Psoas muscle (tissue), 8 donors: ENCODE data around the gene MMP13. TPM values are rescaled to one million over a fixed set of nuclear protein-coding genes. Genes with fewer than 3 reads are reported as not detected.

ENCODE experiments used
- ATAC-seq, 4 donors: fragments of 200-7000 bp; cut with Tn5 transposase; one replicate each; pipeline ENCODE4 v1.9.1; 2020; ENCODE audit warnings: moderate library complexity in 3 of 4, mild to moderate bottlenecking in 2 of 4
- DNase-seq, 2 donors: peaks; one replicate each; pipeline ENCODE4 v3.0.0-alpha.2; 2020
- H3K27ac ChIP-seq: fragments of 200-600 bp; one replicate; pipeline ENCODE4 v1.8.0; 2022
- H3K27me3 ChIP-seq, 3 donors: fragments of 200-600 bp in 1 of 3; one replicate each; pipeline versions ENCODE4 v1.6.1 to v1.8.0; 2013 to 2022; ENCODE audit warnings: low read length in 2 of 3, mild to moderate bottlenecking in 2 of 3, moderate library complexity in 1 of 3; ENCODE audit not compliant: insufficient read depth in 3 of 3
- H3K36me3 ChIP-seq, 2 donors: fragments of 200-600 bp in 1 of 2; one replicate each; pipeline versions ENCODE4 v1.6.1 to v1.8.0; 2013 to 2022; ENCODE audit warnings: low read depth in 1 of 2, mild to moderate bottlenecking in 1 of 2, moderate library complexity in 1 of 2; ENCODE audit not compliant: insufficient read depth in 1 of 2
- H3K4me1 ChIP-seq: fragments of 200-600 bp; one replicate; pipeline ENCODE4 v1.8.0; 2022
- H3K4me3 ChIP-seq: fragments of 200-600 bp; one replicate; pipeline ENCODE4 v1.8.0; 2022; ENCODE audit warnings: mild to moderate bottlenecking
- H3K9me3 ChIP-seq: fragments of 200-600 bp; one replicate; pipeline ENCODE4 v1.8.0; 2022
- CTCF ChIP-seq: fragments of 200-600 bp; IDR thresholded peaks from one replicate; pipeline ENCODE4 v1.8.0; 2022; ENCODE audit warnings: antibody characterized with exemption
- WGBS, 3 donors: extraction: QIAGEN DNeasy Blood & Tissue Kit; methylation state at CpG; one replicate each; pipeline versions ENCODE4 v1.1.6 to v1.1.7; 2013; 5-methylcytosine and 5-hydroxymethylcytosine counted together
- intact Hi-C, 2 donors: fragments of 100-400 bp; cut with DNase I; formaldehyde crosslinking; loops; one replicate each; pipeline versions ENCODE4 v1.11.0 to v1.14.2; 2022
- polyA plus RNA-seq, 3 donors: library from polyadenylated mRNA; stranded (reverse); fragments of 200-250 nt; gene quantifications; one replicate each; pipeline ENCODE4 v1.2.3, GENCODE V29; 2013
- total RNA-seq, 4 donors: library from RNA; stranded (reverse); fragmentation: NEBNext Ultra II Directional in 2 of 4; extraction: Animal tissue kit (Norgen Biotek cat#: 25700) in 2 of 4; gene quantifications; one replicate each; pipeline versions ENCODE4 v1.2.1 to v1.2.4, GENCODE V29; 2021 to 2023
- donor health status: healthy with polysubstance abuse.
- donor health status: DM: no; HTN: no; CAD: no; lungs with moderate emphysema.
- donor health status: Bipolar disorder and iron deficiency.
- donor health status: healthy.
- donor health status: DM: yes; HTN: yes; CAD: no.
- donor health status: DM: no; HTN: no; CAD: no.
- donor health status: DM: no; HTN: no; CAD: no.
- donor health status: DM: yes; HTN: yes; CAD: no.

MMP13 gene
- total and polyA plus RNA-seq, 7 donors: not detected

- H3K27me3 ChIP-seq: no peaks in the 10 kb centered on the region
- no peak overlapping the region for H3K4me3 ChIP-seq
- H3K36me3 ChIP-seq: no peaks in the 10 kb centered on the region
- intact Hi-C loops: loop anchor here in 1 of 2 donors (10.0 kb wide), 1 partner anchor 206 kb away; no protein-coding TSS in a partner anchor
- DNase-seq (no peak), ATAC-seq (peak in 1 of 4 donors; percentile 51)
- TF ChIP-seq CTCF: peak; percentile 57
- WGBS, 3 donors: 21 to 22% (median 21%) methylated on average over 10 of the region's 10 CpGs
- H3K9me3 ChIP-seq: no peaks in the 10 kb centered on the region
- no peak overlapping the region for H3K27ac ChIP-seq
- no peaks in the 10 kb centered on the region for H3K4me1 ChIP-seq
Observed at GRCh38 chr11:102940714-102941588, 14.6 kb downstream of the MMP13 start.

- Histone ChIP-seq H3K4me1 (no peaks in the 10 kb centered on the region), H3K36me3 (no peaks in the 10 kb centered on the region), H3K27ac (no peak overlapping the region), H3K9me3 (no peaks in the 10 kb centered on the region), H3K27me3 (peaks cover 0 to 6% (median 0%) of the 10 kb centered on the region in 3 donors), H3K4me3 (no peak overlapping the region)
- no peak for ATAC-seq
- intact Hi-C loops: no loop called here
- no peak for TF ChIP-seq CTCF
- WGBS, 3 donors: 91 to 92% (median 92%) methylated on average over 6 of the region's 6 CpGs
- no peak for DNase-seq
Observed at GRCh38 chr11:102936864-102937509, 18.5 kb downstream of the MMP13 start.

GRCh38 chr11:102935514-102935913 lies 20.0 kb downstream of the MMP13 start:
- DNase-seq (no peak), ATAC-seq (no peak)
- no peaks in the 10 kb centered on the region for H3K9me3 ChIP-seq
- intact Hi-C loops: no loop called here
- no peaks in the 10 kb centered on the region for H3K36me3 ChIP-seq
- H3K4me3 ChIP-seq: no peak overlapping the region
- H3K27me3 ChIP-seq: peaks cover 0 to 6% (median 0%) of the 10 kb centered on the region in 3 donors
- no peak overlapping the region for H3K27ac ChIP-seq
- 88 to 89% (median 89%) methylated on average over 3 of the region's 3 CpGs for WGBS, 3 donors
- no peak for TF ChIP-seq CTCF
- no peaks in the 10 kb centered on the region for H3K4me1 ChIP-seq

GRCh38 chr11:102934735-102935134 lies 20.8 kb downstream of the MMP13 start:
- H3K9me3 ChIP-seq: no peaks in the 10 kb centered on the region
- H3K27ac ChIP-seq: no peak overlapping the region
- H3K27me3 ChIP-seq: peaks cover 0 to 6% (median 0%) of the 10 kb centered on the region in 3 donors
- no peak for ATAC-seq
- no peaks in the 10 kb centered on the region for H3K4me1 ChIP-seq
- WGBS, 3 donors: 71 to 90% (median 78%) methylated on average over 4 of the region's 4 CpGs
- no peak for DNase-seq
- H3K4me3 ChIP-seq: no peak overlapping the region
- intact Hi-C loops: no loop called here
- H3K36me3 ChIP-seq: no peaks in the 10 kb centered on the region
- TF ChIP-seq CTCF: no peak
